ENCODE measurements around the gene DSCAM. TPM values are rescaled to one million over a fixed set of nuclear protein-coding genes. Genes with fewer than 3 reads are reported as not detected.

Gene DSCAM
- total RNA-seq, 4 donors from 2014 or later = 0.04 to 0.06 TPM; not detected in 2

DNA sequence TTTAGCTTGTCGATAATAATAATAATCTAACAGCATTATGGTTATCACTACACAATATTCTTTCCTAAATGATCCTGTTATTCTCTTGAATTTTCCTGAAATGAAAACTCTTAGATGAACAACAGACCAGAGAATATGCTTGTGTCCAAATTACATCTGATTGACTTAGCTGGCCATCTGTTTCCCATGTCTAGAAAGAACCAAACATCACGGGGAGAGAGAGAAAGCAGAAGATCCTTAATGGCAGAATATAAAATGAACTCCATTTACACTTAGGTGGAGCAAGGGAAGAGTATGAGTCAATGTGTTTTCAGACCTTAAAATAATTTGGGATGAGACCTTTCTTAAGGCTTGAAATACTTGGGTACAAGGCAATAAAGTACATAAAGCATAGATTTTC is 162.2 kb downstream of the DSCAM start:
- Histone ChIP-seq H3K9me3 (no peaks in the 10 kb centered on the region), H3K4me3 (no peak overlapping the region), H3K4me1 (no peaks in the 10 kb centered on the region), H3K27ac (no peak overlapping the region), H3K27me3 (no peaks in the 10 kb centered on the region), H3K36me3 (no peaks in the 10 kb centered on the region)
- WGBS, 2 donors = 73 to 77% methylated on average over 2 of the region's 2 CpGs
- no peak for DNase-seq
- TF ChIP-seq, protein P1, sequence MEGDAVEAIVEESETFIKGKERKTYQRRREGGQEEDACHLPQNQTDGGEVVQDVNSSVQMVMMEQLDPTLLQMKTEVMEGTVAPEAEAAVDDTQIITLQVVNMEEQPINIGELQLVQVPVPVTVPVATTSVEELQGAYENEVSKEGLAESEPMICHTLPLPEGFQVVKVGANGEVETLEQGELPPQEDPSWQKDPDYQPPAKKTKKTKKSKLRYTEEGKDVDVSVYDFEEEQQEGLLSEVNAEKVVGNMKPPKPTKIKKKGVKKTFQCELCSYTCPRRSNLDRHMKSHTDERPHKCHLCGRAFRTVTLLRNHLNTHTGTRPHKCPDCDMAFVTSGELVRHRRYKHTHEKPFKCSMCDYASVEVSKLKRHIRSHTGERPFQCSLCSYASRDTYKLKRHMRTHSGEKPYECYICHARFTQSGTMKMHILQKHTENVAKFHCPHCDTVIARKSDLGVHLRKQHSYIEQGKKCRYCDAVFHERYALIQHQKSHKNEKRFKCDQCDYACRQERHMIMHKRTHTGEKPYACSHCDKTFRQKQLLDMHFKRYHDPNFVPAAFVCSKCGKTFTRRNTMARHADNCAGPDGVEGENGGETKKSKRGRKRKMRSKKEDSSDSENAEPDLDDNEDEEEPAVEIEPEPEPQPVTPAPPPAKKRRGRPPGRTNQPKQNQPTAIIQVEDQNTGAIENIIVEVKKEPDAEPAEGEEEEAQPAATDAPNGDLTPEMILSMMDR (IDR thresholded peaks at IDR 0.05) = no peak
- no peak for TF ChIP-seq POLR2A (IDR thresholded peaks at IDR 0.05)
- intact Hi-C loops (cut with DNase I) = no loop called here

DNA sequence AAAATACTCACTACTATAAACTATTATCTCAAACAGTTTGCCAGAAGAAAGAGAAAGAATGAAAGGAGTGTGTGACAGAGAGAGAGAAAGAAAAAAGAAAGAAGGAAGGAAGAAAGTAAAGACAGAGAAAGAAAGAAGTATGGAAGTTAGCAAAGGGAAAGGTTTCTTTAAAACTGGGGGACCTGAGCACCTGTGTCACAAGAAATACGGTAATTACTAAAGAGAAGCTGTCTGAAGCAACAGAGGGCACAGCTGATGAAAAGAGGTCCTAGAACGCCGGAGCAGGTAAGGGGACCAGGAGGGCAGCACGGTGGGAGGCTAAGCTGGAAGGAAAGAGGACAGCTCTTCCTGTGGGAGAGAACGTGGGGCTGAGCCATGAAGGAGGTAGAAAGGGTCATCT is 163.6 kb downstream of the DSCAM start:
- no peaks in the 10 kb centered on the region for H3K36me3 ChIP-seq
- DNase-seq = no peak
- no peaks in the 10 kb centered on the region for H3K9me3 ChIP-seq
- no peaks in the 10 kb centered on the region for H3K27me3 ChIP-seq
- 69 to 76% methylated on average over 5 of the region's 5 CpGs for WGBS, 2 donors
- no peak for TF ChIP-seq POLR2A (IDR thresholded peaks at IDR 0.05)
- TF ChIP-seq, protein P1 (IDR thresholded peaks at IDR 0.05) = no peak
- H3K4me3 ChIP-seq = no peak overlapping the region
- no peak overlapping the region for H3K27ac ChIP-seq
- intact Hi-C loops (cut with DNase I) = no loop called here
- H3K4me1 ChIP-seq = no peaks in the 10 kb centered on the region

DNA sequence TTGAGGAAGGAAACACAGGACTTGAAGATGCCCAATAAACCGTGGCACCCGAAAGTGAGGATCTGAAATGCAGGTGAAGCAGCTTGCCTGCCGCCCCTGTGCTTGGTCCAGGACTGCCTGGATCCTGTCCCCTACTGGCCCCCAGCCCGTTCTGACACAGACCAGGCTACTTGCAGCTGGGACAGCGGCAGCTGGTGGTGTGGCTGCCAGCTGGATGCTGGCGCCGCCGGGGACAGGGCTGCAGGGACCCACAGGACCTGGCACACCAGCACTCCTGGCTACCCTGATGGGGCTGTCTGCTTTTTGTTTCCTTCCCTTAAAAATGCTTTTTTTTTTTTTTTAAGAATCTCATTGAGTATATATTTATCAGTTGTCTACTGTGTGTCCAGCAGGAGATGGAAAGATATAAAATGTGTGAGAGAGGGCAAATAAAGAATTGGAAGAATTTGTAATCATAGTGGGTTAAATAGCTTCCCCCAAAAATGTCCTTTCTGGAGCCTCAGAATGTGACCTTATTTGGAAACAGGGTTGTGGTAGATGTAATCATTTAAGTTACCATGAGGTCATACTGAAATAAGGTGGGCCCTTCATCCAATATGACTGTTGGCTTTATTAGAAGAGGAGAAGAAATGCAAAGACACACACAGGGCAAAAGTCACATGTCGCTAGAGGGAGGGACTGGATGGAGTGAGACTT is 165.6 kb downstream of the DSCAM start:
- no peaks in the 10 kb centered on the region for H3K9me3 ChIP-seq
- no peaks in the 10 kb centered on the region for H3K4me1 ChIP-seq
- H3K36me3 ChIP-seq = no peaks in the 10 kb centered on the region
- H3K27ac ChIP-seq = no peak overlapping the region
- DNase-seq = no peak
- no peak overlapping the region for H3K4me3 ChIP-seq
- intact Hi-C loops (cut with DNase I) = no loop called here
- no peak for TF ChIP-seq POLR2A (IDR thresholded peaks at IDR 0.05)
- TF ChIP-seq, protein P1 (IDR thresholded peaks at IDR 0.05) = no peak
- H3K27me3 ChIP-seq = no peaks in the 10 kb centered on the region
- WGBS, 2 donors = 71 to 77% methylated on average over 6 to 9 of the region's 9 CpGs

DNA sequence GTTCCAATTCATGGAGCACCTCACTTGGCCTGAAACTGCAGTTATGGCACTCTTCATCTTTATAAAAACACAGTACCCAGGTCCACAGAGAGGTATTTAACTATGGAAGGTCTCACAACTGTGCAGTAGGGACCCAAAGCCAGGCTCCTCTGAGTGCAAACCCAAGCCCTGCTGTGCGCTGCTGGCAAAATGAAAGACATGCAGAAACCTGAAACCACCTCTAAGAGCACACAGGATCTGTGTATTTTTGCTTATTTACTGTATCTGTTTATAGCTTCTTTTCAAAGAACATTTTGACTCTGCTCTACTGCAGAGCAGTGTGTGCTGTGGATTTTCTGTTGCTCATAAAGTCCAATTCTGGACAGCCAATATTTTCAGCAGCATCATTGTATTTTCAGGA is 166.6 kb downstream of the DSCAM start:
- no peaks in the 10 kb centered on the region for H3K27me3 ChIP-seq
- DNase-seq = no peak
- 94 to 100% methylated on average over 1 of the region's 1 CpG for WGBS, 2 donors

DNA sequence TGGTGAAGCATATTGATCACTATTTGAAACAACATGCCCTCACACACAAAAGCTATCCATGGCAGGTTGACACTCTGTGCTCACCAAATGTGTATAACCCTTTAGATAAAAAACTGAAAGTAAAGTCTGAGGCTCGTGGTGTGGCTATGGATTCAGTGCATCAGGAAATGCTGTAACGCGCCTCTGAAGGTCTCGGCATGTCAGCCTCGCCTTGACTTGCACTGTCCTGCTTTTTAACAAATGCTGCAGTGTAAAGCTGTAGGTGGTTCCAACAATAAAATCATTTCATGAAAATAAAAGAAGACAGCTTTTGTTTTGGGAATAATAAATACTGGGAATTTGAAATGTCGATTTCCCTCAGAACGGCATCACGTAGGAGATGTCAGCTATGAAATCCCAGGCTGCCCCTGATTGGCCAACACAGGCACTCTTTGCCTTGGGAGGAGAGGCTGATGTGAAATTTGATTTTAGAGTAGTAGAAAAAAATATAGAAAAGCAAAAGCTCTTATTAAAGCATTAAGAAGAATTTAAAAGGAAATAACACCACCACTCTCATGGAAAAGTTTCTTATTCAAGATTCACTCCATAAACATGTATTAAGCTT is 168.2 kb downstream of the DSCAM start:
- no peaks in the 10 kb centered on the region for H3K27me3 ChIP-seq
- H3K27ac ChIP-seq = no peak overlapping the region
- intact Hi-C loops (cut with DNase I) = no loop called here
- H3K36me3 ChIP-seq = no peaks in the 10 kb centered on the region
- TF ChIP-seq, protein P1 (IDR thresholded peaks at IDR 0.05) = no peak
- TF ChIP-seq POLR2A (IDR thresholded peaks at IDR 0.05) = no peak
- no peaks in the 10 kb centered on the region for H3K4me1 ChIP-seq
- WGBS, 2 donors = 36 to 45% methylated on average over 8 of the region's 8 CpGs
- no peaks in the 10 kb centered on the region for H3K9me3 ChIP-seq
- peak overlapping the region in 1 of 4 donors; percentile 30 for H3K4me3 ChIP-seq
- no peak for DNase-seq

More for the DNA sequence above, 166.6 kb downstream of the DSCAM start:
- no peak overlapping the region for H3K27ac ChIP-seq
- TF ChIP-seq POLR2A (IDR thresholded peaks at IDR 0.05) = no peak
- TF ChIP-seq, protein P1 (IDR thresholded peaks at IDR 0.05) = no peak
- H3K4me1 ChIP-seq = no peaks in the 10 kb centered on the region
- intact Hi-C loops (cut with DNase I) = no loop called here
- H3K4me3 ChIP-seq = no peak overlapping the region
- no peaks in the 10 kb centered on the region for H3K9me3 ChIP-seq
- H3K36me3 ChIP-seq = no peaks in the 10 kb centered on the region
